GM10248 (cell line): ENCODE data around the gene CRY1.

ENCODE experiments used
- CTCF ChIA-PET: fragments of 300-600 bp; sonication (Branson Sonifier 250); formaldehyde crosslinking; extraction: SDS; loops from one replicate; lab custom pipeline; 2021; ENCODE audit warnings: antibody characterized with exemption; lab: Yijun Ruan, JAX
- POLR2A ChIA-PET: fragments of 350-650 bp; sonication (Branson Sonifier 250); formaldehyde crosslinking; extraction: SDS; loops from one replicate; lab custom pipeline; 2020; ENCODE audit warnings: antibody characterized with exemption; lab: Yijun Ruan, JAX
- DNase-seq: peaks from one replicate; pipeline ENCODE4 v3.0.0; 2012; ENCODE audit errors: extremely low spot score
- CTCF ChIP-seq: IDR thresholded peaks from 2 replicates; pipeline ENCODE4 v1.5.1; 2012; ENCODE audit warnings: mild to moderate bottlenecking, low read depth; ENCODE audit errors: extremely low read depth, missing control alignments, control extremely low read depth

Gene CRY1

GRCh38 chr12:106957583-106957982, 135.8 kb downstream of the CRY1 start:
- ChIA-PET CTCF (no interaction called here), POLR2A (no interaction called here)
- TF ChIP-seq CTCF: no peak
- DNase-seq: no peak

GRCh38 chr12:106956048-106956578, 137.2 kb downstream of the CRY1 start:
- POLR2A ChIA-PET: interaction anchor here (0.7 to 1.7 kb wide), 5 partner anchors 28 to 138 kb away, joined by 3 to 9 read pairs (median 5); partner anchors contain the start of gene MTERF2
- peak; percentile 10 for TF ChIP-seq CTCF
- CTCF ChIA-PET: interaction anchor here (1.0 to 1.9 kb wide), 3 partner anchors 19 to 599 kb away, joined by 3 to 6 read pairs (median 5); partner anchors contain the start of gene POLR3B
- peak; percentile 73 for DNase-seq

- CTCF ChIA-PET: interaction anchor here (1.0 to 1.9 kb wide), 4 partner anchors 19 to 598 kb away, joined by 3 to 6 read pairs (median 4); partner anchors contain the start of gene POLR3B
- POLR2A ChIA-PET: interaction anchor here (0.8 to 1.7 kb wide), 4 partner anchors 28 to 139 kb away, joined by 4 to 9 read pairs (median 6); partner anchors contain the start of gene MTERF2
- peak; percentile 99 for DNase-seq
- TF ChIP-seq CTCF: no peak
Measured at GRCh38 chr12:106955377-106956047, 137.8 kb downstream of the CRY1 start, which contains the start of gene TMEM263. TMEM263 (plus strand) TSS chr12:106955907; CDS start chr12:106967117, 11,210 bp downstream.

GRCh38 chr12:106954462-106955376, 138.6 kb downstream of the CRY1 start:
- no peak for DNase-seq
- TF ChIP-seq CTCF: no peak
- ChIA-PET CTCF (interaction anchor here (1.4 kb wide), 1 partner anchor 35 kb away, joined by 4 read pairs; no protein-coding TSS in a partner anchor), POLR2A (interaction anchor here (0.6 to 1.7 kb wide), 3 partner anchors 29 to 685 kb away, joined by 4 to 6 read pairs (median 4); no protein-coding TSS in a partner anchor)

GRCh38 chr12:106953352-106954250, 139.7 kb downstream of the CRY1 start:
- ChIA-PET CTCF (interaction anchor here (1.4 kb wide), 1 partner anchor 34 kb away, joined by 4 read pairs; no protein-coding TSS in a partner anchor), POLR2A (no interaction called here)
- TF ChIP-seq CTCF: no peak
- DNase-seq: no peak
